K562 (cell line): ENCODE measurements around the gene CBX2. TPM values are rescaled to one million over a fixed set of nuclear protein-coding genes. Genes with fewer than 3 reads are reported as not detected.
A peak's percentile ranks its signal among the peaks of the same experiment; 100 is the strongest.

ENCODE experiments used
- ATAC-seq: fragments of 200-7000 bp; cut with Tn5 transposase; 3 replicates; pipeline ENCODE4 v1.9.1; 2020; ENCODE audit warnings: moderate library complexity
- BruUV-seq: library from RNA; stranded (reverse); fragments of 400-500 nt; replicated peaks from 2 replicates; lab custom pipeline; 2021; lab: Mats Ljungman, UMichigan
- CTCF ChIA-PET: fragments of 300-600 bp; formaldehyde crosslinking; extraction: SDS; loops from one replicate; lab custom pipeline; 2021; ENCODE audit warnings: low intra/inter-chr PET ratio; lab: Yijun Ruan, JAX
- POLR2A ChIA-PET: fragments of 300-600, 350-650 bp; sonication (Branson Sonifier 250); formaldehyde crosslinking; extraction: SDS; loops from one replicate; lab custom pipeline; 2021; ENCODE audit warnings: antibody characterized with exemption, inconsistent platforms; lab: Yijun Ruan, JAX
- DNase-seq, 4 experiments: peaks; one replicate each; pipeline versions ENCODE4 v3.0.0 to v3.0.0-alpha.2; 2011 to 2018; ENCODE audit warnings: low spot score in 3 of 4, mixed read lengths in 3 of 4; ENCODE audit errors: extremely low read depth in 1 of 4
- FAIRE-seq: peaks from 2 replicates; lab custom pipeline; 2011; peaks lifted over from hg19 to GRCh38; lab: Jason Lieb, UNC
- H2AFZ ChIP-seq: 2 replicates; pipeline ENCODE4 v1.6.0; 2011; ENCODE audit warnings: low read depth, low read length, control low read depth, inconsistent platforms
- H3K27ac ChIP-seq: fragments of 200-600 bp; 3 replicates; pipeline ENCODE4 v1.8.0; 2011; ENCODE audit warnings: low read depth, mild to moderate bottlenecking, control low read depth, inconsistent platforms, low read length, moderate library complexity, mixed read lengths; ENCODE audit errors: extremely low read depth
- H3K27me3 ChIP-seq, 2 experiments: fragments of 300-600 bp in 1 of 2; 2 replicates in 1 of 2; 3 replicates in 1 of 2; pipeline versions ENCODE4 v1.6.0 to v1.8.0; 2011; ENCODE audit warnings: inconsistent platforms in 2 of 2, low read length in 2 of 2, mild to moderate bottlenecking in 1 of 2, mixed read lengths in 1 of 2, moderate library complexity in 1 of 2; ENCODE audit not compliant: control insufficient read depth in 2 of 2, insufficient read depth in 2 of 2
- H3K36me3 ChIP-seq: fragments of 300-600 bp; 3 replicates; pipeline ENCODE4 v1.8.0; 2011; ENCODE audit warnings: mild to moderate bottlenecking, low read length, inconsistent platforms; ENCODE audit not compliant: control insufficient read depth, insufficient read depth
- H3K4me1 ChIP-seq, 2 experiments: fragments of 200-600 bp in 1 of 2; replicated peaks in 1 of 2; 2 replicates in 1 of 2; 3 replicates in 1 of 2; pipeline versions ENCODE4 v1.5.1 to v1.8.0; 2011; ENCODE audit warnings: inconsistent platforms in 2 of 2, low read length in 2 of 2, mild to moderate bottlenecking in 1 of 2, mixed read lengths in 1 of 2, moderate library complexity in 1 of 2; ENCODE audit not compliant: control insufficient read depth in 2 of 2, insufficient read depth in 2 of 2
- H3K4me2 ChIP-seq: 2 replicates; pipeline ENCODE4 v1.6.1; 2011; ENCODE audit warnings: low read length, control low read depth, inconsistent platforms, mixed read lengths; ENCODE audit not compliant: insufficient read depth
- H3K4me3 ChIP-seq: fragments of 200-600 bp; sonication (generic), shearing (Covaris generic); 2 replicates; pipeline ENCODE4 v1.5.1; 2016; ENCODE audit warnings: control low read depth, inconsistent platforms
- H3K79me2 ChIP-seq: fragments of 200-600 bp; 3 replicates; pipeline ENCODE4 v1.8.0; 2011; ENCODE audit warnings: low read length, inconsistent platforms; ENCODE audit not compliant: control insufficient read depth, insufficient read depth
- H3K9ac ChIP-seq, 2 experiments: 2 replicates each; pipeline versions ENCODE4 v1.6.0 to v1.6.1; 2011; ENCODE audit warnings: low read depth in 2 of 2, low read length in 2 of 2, control low read depth in 1 of 2, inconsistent platforms in 1 of 2, mild to moderate bottlenecking in 1 of 2, mixed read lengths in 1 of 2; ENCODE audit not compliant: insufficient read depth in 1 of 2
- H3K9me1 ChIP-seq: one replicate; pipeline ENCODE4 v1.6.0; 2011; ENCODE audit warnings: inconsistent platforms, mild to moderate bottlenecking, low read length, moderate library complexity; ENCODE audit not compliant: control insufficient read depth, insufficient read depth
- H3K9me3 ChIP-seq: replicated peaks from 2 replicates; pipeline ENCODE4 v1.5.1; 2011; ENCODE audit warnings: low read depth, low read length, inconsistent platforms; ENCODE audit not compliant: control insufficient read depth, insufficient read depth
- H4K20me1 ChIP-seq: replicated peaks from 2 replicates; pipeline ENCODE4 v1.6.1; 2011; ENCODE audit warnings: low read length, inconsistent platforms, mixed read lengths; ENCODE audit not compliant: control insufficient read depth, insufficient read depth
- BMI1 ChIP-seq: fragments of 150-350 bp; IDR thresholded peaks from 2 replicates; pipeline ENCODE4 v1.6.1; 2014; ENCODE audit warnings: low read length
- IFI16 ChIP-seq: fragments of 250-450 bp; sonication (Bioruptor Pico); IDR thresholded peaks from 2 replicates; pipeline ENCODE4 v2.1.2; 2022; ENCODE audit warnings: mild to moderate bottlenecking, inconsistent platforms
- XRCC4 ChIP-seq: IDR thresholded peaks from one replicate; pipeline ENCODE4 v1.6.1; 2011; ENCODE audit not compliant: insufficient read depth, insufficient read length; ENCODE audit errors: extremely low read depth
- WGBS: fragments of 100-300 bp; shearing (Covaris generic); methylation state at CpG from one replicate; pipeline ENCODE4 v1.1.6; 2016; ENCODE audit warnings: low coverage, mixed read lengths; ENCODE audit not compliant: insufficient coverage; ENCODE audit errors: missing lambda C conversion rate; 5-methylcytosine and 5-hydroxymethylcytosine counted together
- in situ Hi-C: fragments of 300-500 bp; cut with MboI; formaldehyde crosslinking; loops from 4 replicates; pipeline ENCODE4 v1.15.0; 2018; ENCODE audit warnings: inconsistent platforms, mixed read lengths
- intact Hi-C: fragments of 100-400 bp; cut with micrococcal nuclease; formaldehyde crosslinking; loops from 2 replicates; pipeline ENCODE4 v1.14.2; 2022
- polyA plus RNA-seq, 8 experiments: library from polyadenylated mRNA; depleted of rRNA in 4 of 8; stranded (reverse) in 5 of 8; unstranded in 3 of 8; fragments of >200 nt; fragmentation: Nextera tagmentation in 2 of 8; fragmentation: Illumina TruSeq in 1 of 8; extraction: Ambion mirVana in 2 of 8; extraction: Trizol in 1 of 8; gene quantifications; 2 replicates each; pipeline versions ENCODE4 v1.2.1 to v1.2.3, GENCODE V29; 2011 to 2014; ENCODE audit warnings: inconsistent platforms in 1 of 8, missing spikeins in 1 of 8
- total RNA-seq, 7 experiments: library from RNA; depleted of rRNA in 6 of 7; stranded (reverse); fragments of >200 nt in 6 of 7; fragmentation: Illumina TruSeq in 2 of 7; extraction: Trizol in 2 of 7; gene quantifications; 2 replicates each; pipeline versions ENCODE4 v1.2.1 to v1.2.3, GENCODE V29; 2011 to 2021; ENCODE audit warnings: low replicate concordance in 1 of 7
- TF ChIP-seq, protein P1 (sequence below): sonication (generic); formaldehyde crosslinking; IDR thresholded peaks from 2 replicates; pipeline ENCODE4 v1.8.1; 2023; ENCODE audit warnings: missing genetic modification reagents, mild to moderate bottlenecking, borderline replicate concordance
- TF ChIP-seq, protein P2 (sequence below): fragments of 450-650 bp; formaldehyde crosslinking; IDR thresholded peaks from 2 replicates; pipeline ENCODE4 v1.4.0; 2020; ENCODE audit warnings: mild to moderate bottlenecking, moderate library complexity

Gene CBX2
- total and polyA plus RNA-seq, 9 of the 15 experiments (the other 6 are each of a cell fraction or from before 2014, with no cell fraction given) = 0.66 to 26.9 (median 13.9) TPM

DNA sequence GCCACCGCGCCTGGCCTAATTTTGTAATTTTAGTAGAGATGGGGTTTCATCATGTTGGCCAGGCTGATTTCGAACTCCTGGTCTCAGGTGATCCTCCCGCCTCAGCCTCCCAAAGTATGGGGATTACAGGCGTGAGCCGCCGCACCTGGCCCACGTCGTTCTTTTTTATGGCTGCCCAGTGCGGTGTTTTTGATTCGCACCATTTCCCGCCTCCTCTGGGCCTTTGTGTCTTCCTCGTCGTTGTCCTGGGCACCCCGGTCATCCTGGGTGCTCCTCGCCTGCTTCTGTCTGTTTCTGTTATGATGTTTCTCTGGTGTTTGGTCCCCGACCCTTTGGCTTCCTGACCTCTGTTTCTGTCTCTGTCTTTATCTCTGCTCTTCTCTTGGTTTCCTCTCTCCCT is 46.3 kb downstream of the CBX2 start (continued):
- TF ChIP-seq, protein P1, sequence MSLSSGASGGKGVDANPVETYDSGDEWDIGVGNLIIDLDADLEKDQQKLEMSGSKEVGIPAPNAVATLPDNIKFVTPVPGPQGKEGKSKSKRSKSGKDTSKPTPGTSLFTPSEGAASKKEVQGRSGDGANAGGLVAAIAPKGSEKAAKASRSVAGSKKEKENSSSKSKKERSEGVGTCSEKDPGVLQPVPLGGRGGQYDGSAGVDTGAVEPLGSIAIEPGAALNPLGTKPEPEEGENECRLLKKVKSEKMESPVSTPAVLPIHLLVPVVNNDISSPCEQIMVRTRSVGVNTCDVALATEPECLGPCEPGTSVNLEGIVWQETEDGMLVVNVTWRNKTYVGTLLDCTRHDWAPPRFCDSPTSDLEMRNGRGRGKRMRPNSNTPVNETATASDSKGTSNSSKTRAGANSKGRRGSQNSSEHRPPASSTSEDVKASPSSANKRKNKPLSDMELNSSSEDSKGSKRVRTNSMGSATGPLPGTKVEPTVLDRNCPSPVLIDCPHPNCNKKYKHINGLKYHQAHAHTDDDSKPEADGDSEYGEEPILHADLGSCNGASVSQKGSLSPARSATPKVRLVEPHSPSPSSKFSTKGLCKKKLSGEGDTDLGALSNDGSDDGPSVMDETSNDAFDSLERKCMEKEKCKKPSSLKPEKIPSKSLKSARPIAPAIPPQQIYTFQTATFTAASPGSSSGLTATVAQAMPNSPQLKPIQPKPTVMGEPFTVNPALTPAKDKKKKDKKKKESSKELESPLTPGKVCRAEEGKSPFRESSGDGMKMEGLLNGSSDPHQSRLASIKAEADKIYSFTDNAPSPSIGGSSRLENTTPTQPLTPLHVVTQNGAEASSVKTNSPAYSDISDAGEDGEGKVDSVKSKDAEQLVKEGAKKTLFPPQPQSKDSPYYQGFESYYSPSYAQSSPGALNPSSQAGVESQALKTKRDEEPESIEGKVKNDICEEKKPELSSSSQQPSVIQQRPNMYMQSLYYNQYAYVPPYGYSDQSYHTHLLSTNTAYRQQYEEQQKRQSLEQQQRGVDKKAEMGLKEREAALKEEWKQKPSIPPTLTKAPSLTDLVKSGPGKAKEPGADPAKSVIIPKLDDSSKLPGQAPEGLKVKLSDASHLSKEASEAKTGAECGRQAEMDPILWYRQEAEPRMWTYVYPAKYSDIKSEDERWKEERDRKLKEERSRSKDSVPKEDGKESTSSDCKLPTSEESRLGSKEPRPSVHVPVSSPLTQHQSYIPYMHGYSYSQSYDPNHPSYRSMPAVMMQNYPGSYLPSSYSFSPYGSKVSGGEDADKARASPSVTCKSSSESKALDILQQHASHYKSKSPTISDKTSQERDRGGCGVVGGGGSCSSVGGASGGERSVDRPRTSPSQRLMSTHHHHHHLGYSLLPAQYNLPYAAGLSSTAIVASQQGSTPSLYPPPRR = no peak
- no peak for TF ChIP-seq IFI16
- TF ChIP-seq XRCC4 = no peak

DNA sequence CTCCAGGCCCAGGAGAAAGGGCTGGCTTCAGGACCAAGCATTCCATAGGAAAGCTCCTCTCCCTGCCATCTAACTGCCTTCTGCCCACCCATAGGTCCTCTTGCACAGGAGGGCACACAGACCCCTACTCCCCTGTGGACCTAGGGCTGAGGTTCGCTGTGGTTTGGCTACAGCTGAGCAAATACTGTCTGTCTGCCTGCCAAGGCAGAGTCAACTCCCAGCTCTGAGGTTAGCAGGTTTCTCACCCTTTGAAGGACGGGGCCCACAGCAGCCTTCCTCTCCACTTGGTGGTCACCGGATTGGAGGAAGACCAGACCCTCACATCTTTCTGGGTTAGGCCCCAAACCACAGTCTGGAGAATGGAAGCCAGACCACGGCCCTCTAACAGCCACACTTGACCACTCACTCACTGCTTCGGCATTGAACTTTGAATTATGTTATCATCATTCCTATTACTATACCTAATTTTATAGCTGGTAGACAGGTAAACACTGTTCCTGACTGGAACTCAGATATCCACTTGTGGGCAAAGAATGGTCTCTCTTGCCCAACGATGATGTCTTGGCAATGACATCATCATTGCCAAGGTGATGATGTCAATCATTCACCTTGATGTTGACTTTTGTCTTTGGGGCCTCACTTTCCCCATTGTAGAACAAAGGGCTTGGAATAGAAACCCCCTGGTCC is 47.1 kb downstream of the CBX2 start:
- WGBS = 30% methylated on average over 6 of the region's 6 CpGs
- Histone ChIP-seq H3K4me3 (peak overlapping the region; percentile 44), H3K9me1 (no peaks in the 10 kb centered on the region), H3K36me3 (no peaks in the 10 kb centered on the region), H2AFZ (no peak overlapping the region), H3K4me1 (peaks cover 64 to 70% of the 10 kb centered on the region in 2 experiments), H3K79me2 (peaks cover 31% of the 10 kb centered on the region), H3K9me3 (no peaks in the 10 kb centered on the region), H3K27ac (peak overlapping the region; percentile 87), H3K27me3 (no peaks in the 10 kb centered on the region), H3K4me2 (peak overlapping the region; percentile 90), H3K9ac (peak overlapping the region; percentile 77 to 87; a peak in 3 of 4 replicates), H4K20me1 (no peaks in the 10 kb centered on the region)
- no TSS peak for BruUV-seq
- peak in 1 of 4 experiments; percentile 21 for DNase-seq
- ChIA-PET CTCF (no interaction called here), POLR2A (interaction anchor here (0.5 to 17.8 kb wide), 5 partner anchors 10 to 83 kb away, joined by 3 to 386 read pairs (median 9); no protein-coding TSS in a partner anchor)
- FAIRE-seq = peak; percentile 32
- ATAC-seq = no peak
- in situ Hi-C loops = no loop called here
- intact Hi-C loops = no loop called here
- no peak for TF ChIP-seq BMI1
- TF ChIP-seq, protein P2, sequence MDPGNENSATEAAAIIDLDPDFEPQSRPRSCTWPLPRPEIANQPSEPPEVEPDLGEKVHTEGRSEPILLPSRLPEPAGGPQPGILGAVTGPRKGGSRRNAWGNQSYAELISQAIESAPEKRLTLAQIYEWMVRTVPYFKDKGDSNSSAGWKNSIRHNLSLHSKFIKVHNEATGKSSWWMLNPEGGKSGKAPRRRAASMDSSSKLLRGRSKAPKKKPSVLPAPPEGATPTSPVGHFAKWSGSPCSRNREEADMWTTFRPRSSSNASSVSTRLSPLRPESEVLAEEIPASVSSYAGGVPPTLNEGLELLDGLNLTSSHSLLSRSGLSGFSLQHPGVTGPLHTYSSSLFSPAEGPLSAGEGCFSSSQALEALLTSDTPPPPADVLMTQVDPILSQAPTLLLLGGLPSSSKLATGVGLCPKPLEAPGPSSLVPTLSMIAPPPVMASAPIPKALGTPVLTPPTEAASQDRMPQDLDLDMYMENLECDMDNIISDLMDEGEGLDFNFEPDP = no peak
- TF ChIP-seq, protein P1 = no peak
